SK-N-SH treated with all-trans-retinoic acid at 6 μM for 48 hours (cell line): ENCODE data around the gene AQP12A.

Source experiments
- ATAC-seq: fragments of 200-7000 bp; cut with Tn5 transposase; 3 replicates; pipeline ENCODE4 v1.9.1; 2020; ENCODE audit warnings: mild to moderate bottlenecking, moderate library complexity
- ARNTL ChIP-seq: fragments of 450-650 bp; formaldehyde crosslinking; IDR thresholded peaks from 2 replicates; pipeline ENCODE4 v1.5.0; 2020; ENCODE audit warnings: low read depth, mild to moderate bottlenecking, moderate library complexity, borderline replicate concordance
- BACH2 ChIP-seq: fragments of 250-450 bp; sonication (Bioruptor Pico); IDR thresholded peaks from 2 replicates; pipeline ENCODE4 v1.9.0; 2021; ENCODE audit warnings: mild to moderate bottlenecking, borderline replicate concordance
- CREB5 ChIP-seq: fragments of 250-450 bp; sonication (Bioruptor Pico); IDR thresholded peaks from 2 replicates; pipeline ENCODE4 v1.5.1; 2020; ENCODE audit warnings: low read depth, mild to moderate bottlenecking, moderate library complexity
- CSDC2 ChIP-seq: fragments of 250-450 bp; sonication (Bioruptor Pico); IDR thresholded peaks from 2 replicates; pipeline ENCODE4 v1.5.0; 2020; ENCODE audit warnings: mild to moderate bottlenecking, moderate library complexity
- CSRNP3 ChIP-seq: fragments of 250-450 bp; sonication (Bioruptor Pico); IDR thresholded peaks from 2 replicates; pipeline ENCODE4 v1.5.1; 2021; ENCODE audit warnings: mild to moderate bottlenecking, moderate library complexity
- ESRRG ChIP-seq: fragments of 250-450 bp; sonication (Bioruptor Pico); IDR thresholded peaks from 2 replicates; pipeline ENCODE4 v1.6.1; 2021; ENCODE audit warnings: mild to moderate bottlenecking
- GLIS3 ChIP-seq: fragments of 250-450 bp; sonication (Bioruptor Pico); IDR thresholded peaks from 2 replicates; pipeline ENCODE4 v1.5.0; 2020; ENCODE audit warnings: mild to moderate bottlenecking, moderate library complexity
- ISL1 ChIP-seq: fragments of 250-450 bp; sonication (Bioruptor Pico); IDR thresholded peaks from 2 replicates; pipeline ENCODE4 v2.1.2; 2022; ENCODE audit warnings: mild to moderate bottlenecking, moderate library complexity
- OSR1 ChIP-seq: fragments of 250-450 bp; sonication (Bioruptor Pico); IDR thresholded peaks from 2 replicates; pipeline ENCODE4 v1.8.0; 2022; ENCODE audit warnings: moderate library complexity, mild to moderate bottlenecking, inconsistent platforms
- PATZ1 ChIP-seq: fragments of 250-450 bp; sonication (Bioruptor Pico); IDR thresholded peaks from 2 replicates; pipeline ENCODE4 v1.8.0; 2020; ENCODE audit warnings: mild to moderate bottlenecking, moderate library complexity, borderline replicate concordance
- POU6F1 ChIP-seq: fragments of 250-450 bp; sonication (Bioruptor Pico); IDR thresholded peaks from 2 replicates; pipeline ENCODE4 v1.8.0; 2021; ENCODE audit warnings: low read depth, mild to moderate bottlenecking, moderate library complexity, borderline replicate concordance
- PPARA ChIP-seq: fragments of 250-450 bp; sonication (Bioruptor Pico); IDR thresholded peaks from 2 replicates; pipeline ENCODE4 v1.5.0; 2020; ENCODE audit warnings: mild to moderate bottlenecking, borderline replicate concordance
- RARB ChIP-seq: fragments of 250-450 bp; sonication (Bioruptor Pico); IDR thresholded peaks from 2 replicates; pipeline ENCODE4 v1.8.0; 2021; ENCODE audit warnings: mild to moderate bottlenecking, moderate library complexity
- SNAI2 ChIP-seq: fragments of 250-450 bp; sonication (Bioruptor Pico); IDR thresholded peaks from 2 replicates; pipeline ENCODE4 v1.5.0; 2020; ENCODE audit warnings: mild to moderate bottlenecking, moderate library complexity
- TSHZ2 ChIP-seq: fragments of 250-450 bp; sonication (Bioruptor Pico); IDR thresholded peaks from 2 replicates; pipeline ENCODE4 v1.5.0; 2020; ENCODE audit warnings: mild to moderate bottlenecking, moderate library complexity
- ZC3H10 ChIP-seq: fragments of 250-450 bp; sonication (Bioruptor Pico); IDR thresholded peaks from 2 replicates; pipeline ENCODE4 v1.5.1; 2021; ENCODE audit warnings: mild to moderate bottlenecking, moderate library complexity
- ZFP3 ChIP-seq: fragments of 250-450 bp; sonication (Bioruptor Pico); IDR thresholded peaks from 2 replicates; pipeline ENCODE4 v1.5.0; 2020; ENCODE audit warnings: mild to moderate bottlenecking, moderate library complexity
- ZFP30 ChIP-seq: fragments of 450-650 bp; formaldehyde crosslinking; IDR thresholded peaks from 2 replicates; pipeline ENCODE4 v1.5.0; 2022; ENCODE audit warnings: mild to moderate bottlenecking, moderate library complexity
- ZNF565 ChIP-seq: fragments of 450-650 bp; formaldehyde crosslinking; conservative IDR thresholded peaks from 2 replicates; pipeline ENCODE4 v1.5.0; 2020; ENCODE audit warnings: low read depth, mild to moderate bottlenecking, moderate library complexity
- ZNF70 ChIP-seq: fragments of 450-650 bp; formaldehyde crosslinking; IDR thresholded peaks from 2 replicates; pipeline ENCODE4 v1.5.0; 2020; ENCODE audit warnings: mild to moderate bottlenecking, moderate library complexity
- ZNF8 ChIP-seq: fragments of 450-650 bp; formaldehyde crosslinking; IDR thresholded peaks from 2 replicates; pipeline ENCODE4 v1.5.0; 2020; ENCODE audit warnings: mild to moderate bottlenecking, moderate library complexity

AQP12A gene

GRCh38 chr2:240663546-240664190 is 28.0 kb upstream of the AQP12A start:
- TF ChIP-seq SNAI2 (CRISPR knock-in tag) (no peak), BACH2 (CRISPR knock-in tag) (no peak), PPARA (CRISPR knock-in tag) (no peak), CREB5 (no peak), CSDC2 (CRISPR knock-in tag) (no peak), ZNF8 (no peak), ESRRG (no peak), POU6F1 (no peak), PATZ1 (CRISPR knock-in tag) (no peak), ARNTL (CRISPR knock-in tag) (no peak), ZFP3 (no peak), ZC3H10 (CRISPR knock-in tag) (no peak), ISL1 (CRISPR knock-in tag) (no peak), RARB (CRISPR knock-in tag) (no peak), ZFP30 (CRISPR knock-in tag) (no peak)
- no peak for ATAC-seq

GRCh38 chr2:240664622-240665021 is 27.0 kb upstream of the AQP12A start:
- TF ChIP-seq ZNF8 (no peak), ZC3H10 (CRISPR knock-in tag) (no peak), ISL1 (CRISPR knock-in tag) (no peak), CSDC2 (CRISPR knock-in tag) (no peak), RARB (CRISPR knock-in tag) (no peak), CSRNP3 (CRISPR knock-in tag) (no peak), ZNF565 (no peak), BACH2 (CRISPR knock-in tag) (no peak), OSR1 (CRISPR knock-in tag) (no peak), ARNTL (CRISPR knock-in tag) (no peak), ZNF70 (CRISPR knock-in tag) (no peak), ESRRG (no peak), PATZ1 (CRISPR knock-in tag) (no peak)
- ATAC-seq = no peak

- ATAC-seq = no peak
- no peak for TF ChIP-seq ZFP30 (CRISPR knock-in tag)
- TF ChIP-seq TSHZ2 (CRISPR knock-in tag) = no peak
- no peak for TF ChIP-seq GLIS3 (CRISPR knock-in tag)
- no peak for TF ChIP-seq RARB (CRISPR knock-in tag)
- no peak for TF ChIP-seq ESRRG
- TF ChIP-seq ZC3H10 (CRISPR knock-in tag) = no peak
- no peak for TF ChIP-seq CREB5
- no peak for TF ChIP-seq POU6F1
- no peak for TF ChIP-seq PATZ1 (CRISPR knock-in tag)
Measured at GRCh38 chr2:240670402-240670801, 21.3 kb upstream of the AQP12A start.
